Neutrophil (primary cell): ENCODE results near the gene ALG13.

Source experiments
- H3K27ac ChIP-seq: fragments of 200-600 bp; sonication (generic); 2 replicates; pipeline ENCODE4 v1.5.1; 2016; ENCODE audit warnings: mild to moderate bottlenecking, moderate library complexity
- H3K27me3 ChIP-seq: fragments of 200-600 bp; sonication (generic); 2 replicates; pipeline ENCODE4 v1.6.0; 2016; ENCODE audit warnings: mild to moderate bottlenecking
- H3K36me3 ChIP-seq: fragments of 200-600 bp; sonication (generic); 2 replicates; pipeline ENCODE4 v1.5.1; 2017
- H3K4me1 ChIP-seq, 2 experiments: fragments of 200-600 bp in 1 of 2; sonication (generic) in 1 of 2; 1 replicate in 1 of 2; 2 replicates in 1 of 2; pipeline versions ENCODE4 v1.5.1 to v1.6.1; 2013 to 2016; ENCODE audit warnings: low read depth in 1 of 2, low read length in 1 of 2, mild to moderate bottlenecking in 1 of 2, moderate library complexity in 1 of 2; ENCODE audit not compliant: control insufficient read depth in 1 of 2, insufficient read depth in 1 of 2
- H3K4me3 ChIP-seq, 2 experiments: fragments of 200-600 bp in 1 of 2; sonication (generic) in 1 of 2; 1 replicate in 1 of 2; 2 replicates in 1 of 2; pipeline ENCODE4 v1.5.1; 2013 to 2016; ENCODE audit warnings: low read depth in 1 of 2, low read length in 1 of 2, mild to moderate bottlenecking in 1 of 2, moderate library complexity in 1 of 2
- H3K9me3 ChIP-seq: fragments of 200-600 bp; sonication (generic); 2 replicates; pipeline ENCODE4 v1.5.1; 2016
- TF ChIP-seq, protein P1 (sequence below): fragments of 200-600 bp; sonication (generic); IDR thresholded peaks from 2 replicates; pipeline ENCODE4 v1.5.1; 2016; ENCODE audit warnings: antibody characterized with exemption

ALG13 gene

DNA sequence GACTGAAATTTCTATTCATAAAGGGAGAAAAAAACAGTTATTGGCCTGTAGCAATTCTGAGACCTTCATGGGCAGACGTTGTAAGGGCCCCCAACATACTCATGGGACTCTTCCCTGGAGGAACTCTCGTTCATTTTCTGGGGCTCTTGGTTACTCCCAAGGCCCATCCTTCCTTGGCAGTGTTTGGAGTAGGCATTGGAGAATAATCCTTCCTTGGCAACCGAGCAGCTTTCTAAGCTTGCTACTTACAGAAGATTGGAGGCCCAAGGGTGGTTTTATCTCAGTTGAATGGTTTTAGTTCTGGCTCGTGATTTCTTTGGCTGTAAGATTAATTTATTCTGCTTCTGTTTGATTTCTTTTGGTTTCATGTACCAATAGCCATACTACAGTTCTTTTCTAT is 50.4 kb downstream of the ALG13 start:
- Histone ChIP-seq H3K36me3 (peaks cover 27% of the 10 kb centered on the region), H3K4me1 (no peaks in the 10 kb centered on the region), H3K4me3 (no peak overlapping the region), H3K27ac (no peak overlapping the region), H3K27me3 (no peaks in the 10 kb centered on the region), H3K9me3 (no peaks in the 10 kb centered on the region)
- TF ChIP-seq, protein P1, sequence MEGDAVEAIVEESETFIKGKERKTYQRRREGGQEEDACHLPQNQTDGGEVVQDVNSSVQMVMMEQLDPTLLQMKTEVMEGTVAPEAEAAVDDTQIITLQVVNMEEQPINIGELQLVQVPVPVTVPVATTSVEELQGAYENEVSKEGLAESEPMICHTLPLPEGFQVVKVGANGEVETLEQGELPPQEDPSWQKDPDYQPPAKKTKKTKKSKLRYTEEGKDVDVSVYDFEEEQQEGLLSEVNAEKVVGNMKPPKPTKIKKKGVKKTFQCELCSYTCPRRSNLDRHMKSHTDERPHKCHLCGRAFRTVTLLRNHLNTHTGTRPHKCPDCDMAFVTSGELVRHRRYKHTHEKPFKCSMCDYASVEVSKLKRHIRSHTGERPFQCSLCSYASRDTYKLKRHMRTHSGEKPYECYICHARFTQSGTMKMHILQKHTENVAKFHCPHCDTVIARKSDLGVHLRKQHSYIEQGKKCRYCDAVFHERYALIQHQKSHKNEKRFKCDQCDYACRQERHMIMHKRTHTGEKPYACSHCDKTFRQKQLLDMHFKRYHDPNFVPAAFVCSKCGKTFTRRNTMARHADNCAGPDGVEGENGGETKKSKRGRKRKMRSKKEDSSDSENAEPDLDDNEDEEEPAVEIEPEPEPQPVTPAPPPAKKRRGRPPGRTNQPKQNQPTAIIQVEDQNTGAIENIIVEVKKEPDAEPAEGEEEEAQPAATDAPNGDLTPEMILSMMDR, result no peak

DNA sequence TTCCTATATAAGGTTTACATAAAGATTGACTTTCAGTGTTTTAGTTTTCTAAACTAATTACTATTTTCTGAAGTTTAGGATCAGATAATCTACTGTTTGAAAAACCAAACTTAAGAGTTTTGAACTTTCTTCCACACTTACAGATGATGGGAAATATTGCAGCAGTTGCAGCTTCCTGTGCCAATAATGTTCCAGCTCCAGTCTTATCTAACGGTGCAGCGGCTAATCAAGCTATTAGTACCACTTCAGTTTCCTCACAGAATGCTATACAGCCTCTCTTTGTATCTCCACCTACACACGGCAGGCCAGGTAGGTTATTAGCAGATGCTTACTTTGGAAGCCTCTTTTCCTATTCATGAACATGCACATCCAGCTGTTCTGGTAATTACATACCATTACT is 55.6 kb downstream of the ALG13 start:
- no peak overlapping the region for H3K4me3 ChIP-seq

DNA sequence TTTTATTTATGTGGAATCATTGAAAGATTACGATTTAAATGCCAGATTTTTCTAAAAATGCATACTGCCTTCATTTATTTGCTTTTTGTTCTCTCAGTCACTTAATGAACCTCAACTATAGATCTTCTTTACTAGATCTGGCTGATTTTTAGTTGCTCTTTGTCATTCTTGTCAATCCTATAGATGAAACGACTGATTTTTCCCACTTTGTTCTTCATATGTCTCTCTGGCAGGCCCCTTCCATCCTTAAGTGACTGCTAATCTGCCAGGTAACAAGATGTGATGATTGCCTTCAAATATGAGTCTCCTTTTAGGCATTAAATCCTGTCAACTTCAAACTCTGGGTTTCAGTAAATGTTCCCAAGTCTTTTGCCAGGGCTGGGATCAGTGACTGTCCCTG is 61.0 kb downstream of the ALG13 start:
- Histone ChIP-seq H3K9me3 (no peaks in the 10 kb centered on the region), H3K36me3 (peaks cover 24% of the 10 kb centered on the region), H3K4me1 (no peaks in the 10 kb centered on the region), H3K27ac (no peak overlapping the region), H3K27me3 (no peaks in the 10 kb centered on the region), H3K4me3 (no peak overlapping the region)
- TF ChIP-seq, protein P1, result no peak

More for the DNA sequence above, 55.6 kb downstream of the ALG13 start:
- Histone ChIP-seq H3K36me3 (peaks cover 35% of the 10 kb centered on the region), H3K27ac (no peak overlapping the region), H3K27me3 (no peaks in the 10 kb centered on the region), H3K9me3 (no peaks in the 10 kb centered on the region), H3K4me1 (no peaks in the 10 kb centered on the region)
- TF ChIP-seq, protein P1, result no peak

DNA sequence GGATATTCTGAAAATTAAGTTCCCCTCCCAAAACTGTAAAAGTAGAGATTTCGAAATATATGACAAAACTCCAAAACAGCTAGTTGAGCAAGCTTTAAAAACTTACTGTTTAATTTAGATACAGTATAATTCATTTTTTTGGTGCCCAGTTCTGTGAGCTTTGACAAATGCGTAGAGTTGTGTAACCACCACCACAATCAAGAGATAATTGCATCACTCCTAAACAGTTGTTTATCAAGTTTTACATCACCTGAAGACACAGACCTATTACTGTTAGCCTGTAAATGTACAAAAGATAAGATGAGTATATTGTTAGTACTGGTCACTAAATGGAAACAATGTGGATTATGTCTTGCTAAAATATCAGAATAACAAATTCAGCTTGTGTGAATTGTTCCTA is 62.3 kb downstream of the ALG13 start:
- Histone ChIP-seq H3K9me3 (no peaks in the 10 kb centered on the region), H3K4me3 (no peak overlapping the region), H3K27ac (no peak overlapping the region), H3K4me1 (no peaks in the 10 kb centered on the region), H3K36me3 (peaks cover 13% of the 10 kb centered on the region), H3K27me3 (no peaks in the 10 kb centered on the region)
- TF ChIP-seq, protein P1, result no peak

DNA sequence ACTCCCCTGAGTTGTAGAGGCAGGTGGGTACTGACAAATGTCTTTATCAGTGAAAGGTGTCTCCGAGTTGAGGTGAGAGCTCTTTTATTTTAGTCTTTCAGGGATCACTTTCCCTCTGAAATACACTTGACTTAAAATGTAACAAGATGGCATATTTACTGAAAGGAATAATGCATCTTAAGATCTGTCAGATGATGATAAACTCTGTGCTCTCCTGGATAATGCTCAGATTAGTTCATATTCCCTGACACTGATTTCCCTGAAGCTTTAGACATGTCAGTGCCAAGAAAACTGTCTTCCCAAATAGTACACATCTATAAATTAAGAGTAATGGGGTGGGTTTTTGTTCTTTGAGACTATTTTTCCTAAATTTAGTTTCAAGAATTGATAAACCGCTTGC is 75.5 kb downstream of the ALG13 start:
- Histone ChIP-seq H3K4me1 (peaks cover 0 to 2% of the 10 kb centered on the region in 2 experiments), H3K36me3 (no peaks in the 10 kb centered on the region), H3K9me3 (no peaks in the 10 kb centered on the region), H3K27ac (no peak overlapping the region), H3K27me3 (no peaks in the 10 kb centered on the region), H3K4me3 (no peak overlapping the region)
- TF ChIP-seq, protein P1, result no peak

DNA sequence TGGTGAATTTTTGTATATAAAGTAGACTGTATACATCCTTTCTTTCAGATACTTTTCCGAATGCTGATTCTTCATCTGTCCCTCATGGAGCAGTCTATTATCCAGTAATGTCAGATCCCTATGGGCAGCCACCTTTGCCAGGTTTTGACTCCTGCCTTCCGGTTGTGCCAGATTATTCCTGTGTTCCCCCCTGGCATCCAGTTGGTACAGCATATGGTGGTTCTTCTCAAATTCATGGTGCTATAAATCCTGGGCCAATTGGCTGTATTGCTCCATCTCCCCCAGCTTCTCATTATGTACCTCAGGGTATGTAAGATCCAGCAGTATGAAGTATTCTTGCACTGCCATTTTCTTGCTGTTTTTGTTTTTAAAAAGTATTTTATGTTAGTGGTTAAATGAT is 78.7 kb downstream of the ALG13 start:
- Histone ChIP-seq H3K9me3 (no peaks in the 10 kb centered on the region), H3K36me3 (no peaks in the 10 kb centered on the region), H3K4me3 (no peak overlapping the region), H3K27me3 (no peaks in the 10 kb centered on the region), H3K4me1 (peaks cover 0 to 2% of the 10 kb centered on the region in 2 experiments), H3K27ac (no peak overlapping the region)
- TF ChIP-seq, protein P1, result no peak
